Body of pancreas (tissue), 4 donors: ENCODE data around the gene C4orf50. TPM values are rescaled to one million over a fixed set of nuclear protein-coding genes. Genes with fewer than 3 reads are reported as not detected.

Experiments used
- ATAC-seq: fragments of 150-250 bp; one replicate; pipeline ENCODE4 v1.9.1; 2016
- DNase-seq, 4 donors: peaks; one replicate each; pipeline ENCODE4 v3.0.0-alpha.2; 2019
- H3K27ac ChIP-seq, 4 donors: fragments of 200-600 bp; sonication (generic); 1 replicate in 3 of 4; 2 replicates in 1 of 4; pipeline versions ENCODE4 v1.5.1 to v1.6.1; 2016 to 2019; ENCODE audit warnings: mild to moderate bottlenecking in 1 of 4, mixed read lengths in 1 of 4, moderate library complexity in 1 of 4
- H3K27me3 ChIP-seq, 2 donors: fragments of 200-600 bp; sonication (generic); one replicate each; pipeline ENCODE4 v1.6.0; 2016; ENCODE audit warnings: mild to moderate bottlenecking in 1 of 2
- H3K36me3 ChIP-seq, 2 donors: fragments of 200-600 bp; sonication (generic); replicated peaks in 1 of 2; 2 replicates each; pipeline ENCODE4 v1.5.1; 2016; ENCODE audit warnings: low read depth in 2 of 2; ENCODE audit not compliant: insufficient read depth in 1 of 2
- H3K4me1 ChIP-seq: fragments of 200-600 bp; sonication (generic); one replicate; pipeline ENCODE4 v1.6.0; 2016
- H3K4me3 ChIP-seq, 2 donors: fragments of 200-600 bp; sonication (generic); 1 replicate in 1 of 2; 2 replicates in 1 of 2; pipeline ENCODE4 v1.5.1; 2016 to 2019
- H3K9me3 ChIP-seq, 3 donors: fragments of 200-600 bp; sonication (generic); 1 replicate in 2 of 3; 2 replicates in 1 of 3; pipeline ENCODE4 v1.5.1; 2016
- POLR2A ChIP-seq, 3 donors: fragments of 450-650 bp; IDR thresholded peaks; one replicate each; pipeline ENCODE4 v1.6.1; 2016; ENCODE audit warnings: antibody characterized with exemption in 3 of 3, mild to moderate bottlenecking in 2 of 3
- WGBS, 2 donors: methylation state at CpG; one replicate each; pipeline ENCODE4 v1.1.5; 2017; 5-methylcytosine and 5-hydroxymethylcytosine counted together
- intact Hi-C: fragments of 100-400 bp; cut with DNase I; formaldehyde crosslinking; loops from one replicate; pipeline ENCODE4 v1.15.1; 2023
- total RNA-seq, 2 donors: library from RNA; depleted of rRNA; stranded (reverse); fragments of >200 nt; gene quantifications; one replicate each; pipeline ENCODE4 v1.1.0, GENCODE V29; 2016
- TF ChIP-seq, protein P1 (sequence below), 7 experiments: fragments of 450-650 bp in 4 of 7; fragments of 200-600 bp in 3 of 7; sonication (generic) in 3 of 7; IDR thresholded peaks; one replicate each; pipeline ENCODE4 v1.5.1; 2016 to 2019; ENCODE audit warnings: antibody characterized with exemption in 7 of 7

C4orf50 gene
- total RNA-seq, 2 donors from 2014 or later: 0.26 TPM; not detected in 1

- no peak for TF ChIP-seq POLR2A (IDR thresholded peaks at IDR 0.05)
- TF ChIP-seq, protein P1, sequence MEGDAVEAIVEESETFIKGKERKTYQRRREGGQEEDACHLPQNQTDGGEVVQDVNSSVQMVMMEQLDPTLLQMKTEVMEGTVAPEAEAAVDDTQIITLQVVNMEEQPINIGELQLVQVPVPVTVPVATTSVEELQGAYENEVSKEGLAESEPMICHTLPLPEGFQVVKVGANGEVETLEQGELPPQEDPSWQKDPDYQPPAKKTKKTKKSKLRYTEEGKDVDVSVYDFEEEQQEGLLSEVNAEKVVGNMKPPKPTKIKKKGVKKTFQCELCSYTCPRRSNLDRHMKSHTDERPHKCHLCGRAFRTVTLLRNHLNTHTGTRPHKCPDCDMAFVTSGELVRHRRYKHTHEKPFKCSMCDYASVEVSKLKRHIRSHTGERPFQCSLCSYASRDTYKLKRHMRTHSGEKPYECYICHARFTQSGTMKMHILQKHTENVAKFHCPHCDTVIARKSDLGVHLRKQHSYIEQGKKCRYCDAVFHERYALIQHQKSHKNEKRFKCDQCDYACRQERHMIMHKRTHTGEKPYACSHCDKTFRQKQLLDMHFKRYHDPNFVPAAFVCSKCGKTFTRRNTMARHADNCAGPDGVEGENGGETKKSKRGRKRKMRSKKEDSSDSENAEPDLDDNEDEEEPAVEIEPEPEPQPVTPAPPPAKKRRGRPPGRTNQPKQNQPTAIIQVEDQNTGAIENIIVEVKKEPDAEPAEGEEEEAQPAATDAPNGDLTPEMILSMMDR (IDR thresholded peaks at IDR 0.05): no peak
- Histone ChIP-seq H3K27ac (no peak overlapping the region), H3K27me3 (no peaks in the 10 kb centered on the region), H3K4me3 (no peak overlapping the region), H3K4me1 (no peaks in the 10 kb centered on the region), H3K36me3 (no peaks in the 10 kb centered on the region), H3K9me3 (no peaks in the 10 kb centered on the region)
- no peak for ATAC-seq
- intact Hi-C loops: no loop called here
- DNase-seq: no peak
- 66 to 72% methylated on average over 12 to 16 of the region's 16 CpGs for WGBS, 2 donors
Measured at GRCh38 chr4:5925419-5926200, 92.6 kb downstream of the C4orf50 start.

- WGBS, 2 donors: 66 to 72% methylated on average over 12 of the region's 12 CpGs
- no peak overlapping the region for H3K4me3 ChIP-seq
- no peak overlapping the region for H3K27ac ChIP-seq
- H3K27me3 ChIP-seq: no peaks in the 10 kb centered on the region
- intact Hi-C loops: no loop called here
- TF ChIP-seq POLR2A (IDR thresholded peaks at IDR 0.05): no peak
- TF ChIP-seq, protein P1 (IDR thresholded peaks at IDR 0.05): no peak
- H3K36me3 ChIP-seq: no peaks in the 10 kb centered on the region
- no peaks in the 10 kb centered on the region for H3K9me3 ChIP-seq
- no peak for DNase-seq
- no peak for ATAC-seq
- no peaks in the 10 kb centered on the region for H3K4me1 ChIP-seq
Measured at GRCh38 chr4:5924461-5925125, 93.6 kb downstream of the C4orf50 start.

GRCh38 chr4:5923376-5923775 lies 94.9 kb downstream of the C4orf50 start:
- WGBS, 2 donors: 60 to 73% methylated on average over 6 of the region's 6 CpGs
- no peak for ATAC-seq
- no peaks in the 10 kb centered on the region for H3K27me3 ChIP-seq
- H3K27ac ChIP-seq: no peak overlapping the region
- no peak for TF ChIP-seq POLR2A (IDR thresholded peaks at IDR 0.05)
- TF ChIP-seq, protein P1 (IDR thresholded peaks at IDR 0.05): no peak
- intact Hi-C loops: no loop called here
- no peak for DNase-seq
- no peaks in the 10 kb centered on the region for H3K36me3 ChIP-seq
- H3K4me3 ChIP-seq: no peak overlapping the region
- no peaks in the 10 kb centered on the region for H3K4me1 ChIP-seq
- no peaks in the 10 kb centered on the region for H3K9me3 ChIP-seq

DNA sequence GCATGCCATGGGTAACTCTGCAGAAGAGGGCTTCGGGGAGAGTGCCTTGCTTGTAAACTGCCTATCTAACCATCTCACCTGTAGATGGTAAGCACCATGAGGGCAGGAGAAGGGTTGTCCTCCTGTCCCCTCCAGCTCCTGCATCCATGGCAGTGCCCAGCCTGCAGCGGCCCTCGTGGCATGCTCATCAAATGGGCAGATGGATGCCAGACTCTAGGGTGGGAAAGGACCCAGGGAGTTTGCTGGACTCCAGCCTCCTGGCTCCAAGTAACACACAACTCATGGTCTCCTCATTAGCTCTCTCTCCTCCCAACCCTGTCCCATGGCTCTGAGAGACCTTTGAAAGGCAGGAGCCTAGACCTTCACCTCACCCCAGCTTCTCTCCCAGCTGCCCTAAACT lies 95.7 kb downstream of the C4orf50 start:
- Histone ChIP-seq H3K36me3 (no peaks in the 10 kb centered on the region), H3K4me1 (no peaks in the 10 kb centered on the region), H3K27ac (no peak overlapping the region), H3K27me3 (no peaks in the 10 kb centered on the region), H3K4me3 (no peak overlapping the region), H3K9me3 (no peaks in the 10 kb centered on the region)
- no peak for TF ChIP-seq POLR2A (IDR thresholded peaks at IDR 0.05)
- TF ChIP-seq, protein P1 (IDR thresholded peaks at IDR 0.05): no peak
- DNase-seq (no peak), ATAC-seq (no peak)
- WGBS, 2 donors: 38 to 63% methylated on average over 2 to 3 of the region's 3 CpGs
- intact Hi-C loops: no loop called here
